ENCODE measurements around the gene CBLN4.

GRCh38 chr20:56001890-56002289 is 3.4 kb downstream of the CBLN4 start:
- TF ChIP-seq CTCF (IDR thresholded peaks at IDR 0.05), result no peak
- no peak for TF ChIP-seq POLR2A (IDR thresholded peaks at IDR 0.05)
